Measurements from ENCODE around the gene GALNT3. TPM values are rescaled to one million over a fixed set of nuclear protein-coding genes. Genes with fewer than 3 reads are reported as not detected.

GALNT3 gene
- total RNA-seq (2022), result 17.2 and 19.0 TPM in 2 replicates
- percentile 86 among the genes with signal in this experiment for Bru-seq, nascent RNA
- BruChase-seq, experiment 1, labeled RNA remaining after a 2-hour chase, result percentile 79 among the genes with signal in this experiment
- BruChase-seq, experiment 2, labeled RNA remaining after a 6-hour chase, result percentile 79 among the genes with signal in this experiment
- long read RNA-seq, transcript GALNT3-201 (11 exons, 3,868 nt), result major isoform, 40 of 47 reads
- long read RNA-seq, partial matches to known transcripts, result 1 of 47 reads
- long read RNA-seq, other reads (novel, unspliced or antisense), result 6 of 47 reads

DNA sequence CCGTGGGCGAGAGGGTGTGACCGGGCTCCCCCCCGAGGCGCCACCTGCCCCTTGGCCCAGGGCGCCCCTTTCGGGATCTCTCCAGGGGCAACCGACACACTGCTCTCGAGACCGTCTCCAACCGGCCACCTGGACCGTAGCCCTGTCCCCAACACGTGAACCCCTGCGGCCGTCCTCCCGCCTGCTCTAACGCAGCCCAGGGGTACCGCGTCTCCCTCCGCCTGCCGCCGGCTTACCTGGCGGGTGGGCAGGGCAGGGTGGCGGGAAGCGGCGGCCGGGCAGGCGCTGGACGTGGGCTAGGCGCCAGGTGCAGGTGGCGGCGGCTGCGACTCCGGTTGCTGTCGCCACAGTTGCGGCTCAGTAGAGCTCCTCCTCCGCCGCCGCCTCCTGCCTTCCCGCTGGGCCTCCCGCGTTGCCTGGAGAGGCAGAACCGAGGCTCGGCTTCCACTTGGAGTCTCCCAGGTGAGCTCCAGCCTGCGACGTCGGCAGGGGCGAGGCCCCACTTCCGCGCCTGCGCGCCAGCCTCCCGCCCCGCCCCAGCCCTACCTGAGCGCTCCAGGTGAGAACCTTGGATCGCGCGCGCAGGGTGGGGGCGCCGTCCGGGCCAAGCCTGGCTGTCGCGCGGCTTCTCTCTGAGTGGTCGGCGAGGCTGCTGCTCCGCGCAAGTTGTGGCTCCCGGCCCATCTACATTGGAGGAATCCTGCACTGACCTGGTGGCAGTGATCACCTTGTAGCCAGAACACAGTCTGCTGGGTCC is at the start of gene GALNT3:
Gene GALNT3 (minus strand): TSS at position 469 of the 757 bp plus-strand sequence. CDS start 23,547 bp downstream, outside the sequence.
- H3K9me3 ChIP-seq, result no peaks in the 10 kb centered on the region
- Mint-ChIP-seq H3K4me3 (ENCODE audit: unreplicated experiment) (peak within 1 kb of the TSS; percentile 97), H3K27ac (ENCODE audit: unreplicated experiment) (peak within 1 kb of the TSS; percentile 98), H3K4me1 (ENCODE audit: low read depth, unreplicated experiment) (peaks cover 11% of the 10 kb centered on the region), H3K36me3 (ENCODE audit: insufficient read depth, unreplicated experiment) (peaks cover 11% of the 10 kb centered on the region), H3K9me3 (ENCODE audit: unreplicated experiment) (no peaks in the 10 kb centered on the region), H3K27me3 (ENCODE audit: insufficient read depth, unreplicated experiment) (no peaks in the 10 kb centered on the region)
- CTCF ChIA-PET, result interaction anchor here (0.5 to 1.9 kb wide), 7 partner anchors 10 to 1596 kb away, joined by 3 to 23 read pairs (median 3); partner anchors contain the start of gene SCN1A
- no peaks in the 10 kb centered on the region for H3K27me3 ChIP-seq (replicated peaks; ENCODE audit: control insufficient read depth, insufficient read depth, low read length)
- DNase-seq, result peak; percentile 96
- no peaks in the 10 kb centered on the region for H3K36me3 ChIP-seq (ENCODE audit: control insufficient read depth, insufficient read depth, low read length)
- no TSS peak for BruUV-seq (replicated peaks)
- POLR2A ChIA-PET, result interaction anchor here (0.6 to 1.9 kb wide), 6 partner anchors 9 to 359 kb away, joined by 3 to 9 read pairs (median 4); partner anchors contain the start of gene TTC21B
- intact Hi-C loops (cut with micrococcal nuclease; ENCODE audit: unreplicated experiment), result loop anchor here (1.0 kb wide), 2 partner anchors 80 to 159 kb away; partner anchors contain the start of gene TTC21B
- TF ChIP-seq, protein P1, sequence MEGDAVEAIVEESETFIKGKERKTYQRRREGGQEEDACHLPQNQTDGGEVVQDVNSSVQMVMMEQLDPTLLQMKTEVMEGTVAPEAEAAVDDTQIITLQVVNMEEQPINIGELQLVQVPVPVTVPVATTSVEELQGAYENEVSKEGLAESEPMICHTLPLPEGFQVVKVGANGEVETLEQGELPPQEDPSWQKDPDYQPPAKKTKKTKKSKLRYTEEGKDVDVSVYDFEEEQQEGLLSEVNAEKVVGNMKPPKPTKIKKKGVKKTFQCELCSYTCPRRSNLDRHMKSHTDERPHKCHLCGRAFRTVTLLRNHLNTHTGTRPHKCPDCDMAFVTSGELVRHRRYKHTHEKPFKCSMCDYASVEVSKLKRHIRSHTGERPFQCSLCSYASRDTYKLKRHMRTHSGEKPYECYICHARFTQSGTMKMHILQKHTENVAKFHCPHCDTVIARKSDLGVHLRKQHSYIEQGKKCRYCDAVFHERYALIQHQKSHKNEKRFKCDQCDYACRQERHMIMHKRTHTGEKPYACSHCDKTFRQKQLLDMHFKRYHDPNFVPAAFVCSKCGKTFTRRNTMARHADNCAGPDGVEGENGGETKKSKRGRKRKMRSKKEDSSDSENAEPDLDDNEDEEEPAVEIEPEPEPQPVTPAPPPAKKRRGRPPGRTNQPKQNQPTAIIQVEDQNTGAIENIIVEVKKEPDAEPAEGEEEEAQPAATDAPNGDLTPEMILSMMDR (IDR thresholded peaks at IDR 0.05; ENCODE audit: insufficient read depth in 1 of 2, low read depth in 1 of 2, low read length in 1 of 2, severe bottlenecking in 1 of 2, unreplicated experiment in 1 of 2), result peak in 1 of 2 experiments; percentile 4
- H3K4me1 ChIP-seq, result no peaks in the 10 kb centered on the region
- peak within 1 kb of the TSS; percentile 87 for H3K4me3 ChIP-seq (ENCODE audit: low read depth, low read length)

DNA sequence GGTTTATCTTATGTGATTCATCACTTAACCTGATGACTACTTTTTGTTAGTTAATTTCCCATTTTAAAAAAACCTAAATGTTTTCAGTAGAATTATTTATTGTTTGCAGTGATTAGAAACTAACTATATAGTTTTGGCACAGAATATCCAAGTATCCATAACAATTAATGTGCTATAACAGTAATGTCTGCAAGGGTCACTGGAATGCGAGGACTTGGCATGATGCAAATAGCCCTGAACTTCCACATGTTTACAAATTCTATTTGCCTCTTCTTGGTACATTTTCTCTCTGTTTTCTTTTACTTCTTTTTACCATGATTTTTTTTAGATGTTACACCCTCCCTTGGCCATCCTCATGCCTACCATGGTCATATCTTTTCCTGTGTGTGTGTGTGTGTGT is 49.3 kb upstream of the GALNT3 start:
- POLR2A ChIA-PET, result no interaction called here
- no peaks in the 10 kb centered on the region for H3K27me3 ChIP-seq (replicated peaks; ENCODE audit: control insufficient read depth, insufficient read depth, low read length)
- TF ChIP-seq, protein P1 (IDR thresholded peaks at IDR 0.05; ENCODE audit: insufficient read depth in 1 of 2, low read depth in 1 of 2, low read length in 1 of 2, severe bottlenecking in 1 of 2, unreplicated experiment in 1 of 2), result no peak
- no peaks in the 10 kb centered on the region for H3K4me1 ChIP-seq
- H3K9me3 Mint-ChIP-seq (ENCODE audit: unreplicated experiment), result no peaks in the 10 kb centered on the region
- no peak overlapping the region for H3K4me3 ChIP-seq (ENCODE audit: low read depth, low read length)
- no peaks in the 10 kb centered on the region for H3K36me3 ChIP-seq (ENCODE audit: control insufficient read depth, insufficient read depth, low read length)
- peaks cover 8% of the 10 kb centered on the region for H3K27me3 Mint-ChIP-seq (ENCODE audit: insufficient read depth, unreplicated experiment)
- H3K9me3 ChIP-seq, result no peaks in the 10 kb centered on the region
- H3K36me3 Mint-ChIP-seq (ENCODE audit: insufficient read depth, unreplicated experiment), result no peaks in the 10 kb centered on the region
- no peak for DNase-seq
- no peaks in the 10 kb centered on the region for H3K4me1 Mint-ChIP-seq (ENCODE audit: low read depth, unreplicated experiment)
- no TSS peak for BruUV-seq (replicated peaks)
- intact Hi-C loops (cut with micrococcal nuclease; ENCODE audit: unreplicated experiment), result no loop called here
- CTCF ChIA-PET, result no interaction called here
- H3K4me3 Mint-ChIP-seq (ENCODE audit: unreplicated experiment), result no peak overlapping the region
- H3K27ac Mint-ChIP-seq (ENCODE audit: unreplicated experiment), result no peak overlapping the region

DNA sequence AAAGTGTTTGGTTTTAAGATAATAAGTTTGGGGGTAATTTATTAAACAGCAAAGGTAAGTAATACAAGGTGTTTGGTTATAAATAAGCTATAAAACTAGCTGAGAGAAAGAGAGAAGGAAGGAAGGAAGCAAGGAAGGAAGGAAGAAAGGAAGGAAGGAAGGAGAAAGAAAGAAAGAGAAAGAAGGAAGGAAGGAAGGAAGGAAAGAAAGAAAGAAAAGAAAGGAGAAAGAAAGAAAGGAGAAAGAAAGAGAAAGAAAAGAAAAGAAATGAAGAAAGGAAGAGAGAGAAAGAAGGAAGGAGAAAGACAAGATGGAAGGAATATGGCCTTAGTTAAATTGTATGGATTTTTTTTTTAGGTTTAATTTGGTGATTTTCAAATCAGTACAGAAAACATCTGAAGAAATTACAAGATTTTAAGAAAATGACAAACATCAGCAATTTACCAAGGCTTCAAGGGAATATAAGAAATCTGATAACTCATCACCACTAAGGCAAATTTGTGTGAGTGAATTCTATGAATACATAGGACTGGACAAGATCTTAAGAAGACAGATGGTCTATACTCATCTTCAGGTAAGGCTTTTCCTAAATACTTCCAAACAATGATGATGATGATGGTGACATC is 46.4 kb upstream of the GALNT3 start:
- Histone ChIP-seq H3K27me3 (replicated peaks; ENCODE audit: control insufficient read depth, insufficient read depth, low read length) (no peaks in the 10 kb centered on the region), H3K4me1 (no peaks in the 10 kb centered on the region), H3K36me3 (ENCODE audit: control insufficient read depth, insufficient read depth, low read length) (no peaks in the 10 kb centered on the region), H3K4me3 (ENCODE audit: low read depth, low read length) (no peak overlapping the region), H3K9me3 (no peaks in the 10 kb centered on the region)
- Mint-ChIP-seq H3K27ac (ENCODE audit: unreplicated experiment) (no peak overlapping the region), H3K4me1 (ENCODE audit: low read depth, unreplicated experiment) (no peaks in the 10 kb centered on the region), H3K27me3 (ENCODE audit: insufficient read depth, unreplicated experiment) (peaks cover 3% of the 10 kb centered on the region), H3K9me3 (ENCODE audit: unreplicated experiment) (no peaks in the 10 kb centered on the region), H3K36me3 (ENCODE audit: insufficient read depth, unreplicated experiment) (no peaks in the 10 kb centered on the region), H3K4me3 (ENCODE audit: unreplicated experiment) (no peak overlapping the region)
- DNase-seq, result no peak
- no TSS peak for BruUV-seq (replicated peaks)
- ChIA-PET CTCF (no interaction called here), POLR2A (no interaction called here)
- intact Hi-C loops (cut with micrococcal nuclease; ENCODE audit: unreplicated experiment), result no loop called here
- TF ChIP-seq, protein P1 (IDR thresholded peaks at IDR 0.05; ENCODE audit: insufficient read depth in 1 of 2, low read depth in 1 of 2, low read length in 1 of 2, severe bottlenecking in 1 of 2, unreplicated experiment in 1 of 2), result no peak
